Measurements from ENCODE around the gene VAV2. TPM values are rescaled to one million over a fixed set of nuclear protein-coding genes. Genes with fewer than 3 reads are reported as not detected.

Gene VAV2
- total and polyA plus RNA-seq, 9 of the 15 experiments (the other 6 are each of a cell fraction or from before 2014, with no cell fraction given), result 0.01 to 2.7 (median 1.0) TPM; not detected in 1

GRCh38 chr9:133768371-133768858, 223.7 kb downstream of the VAV2 start (continued):
- TF ChIP-seq ZBTB49 (CRISPR knock-in tag; IDR thresholded peaks at IDR 0.05; ENCODE audit: borderline replicate concordance) (no peak), MEF2A (IDR thresholded peaks at IDR 0.05; ENCODE audit: control insufficient read depth, low read depth, low read length) (no peak), PHB2 (IDR thresholded peaks at IDR 0.05; ENCODE audit: low read depth) (no peak)

GRCh38 chr9:133767625-133768024, 224.5 kb downstream of the VAV2 start:
- BruUV-seq (replicated peaks), result no TSS peak
- CTCF ChIA-PET (ENCODE audit: low intra/inter-chr PET ratio), result no interaction called here
- H3K27ac ChIP-seq (ENCODE audit: extremely low read depth, low read depth, low read length), result no peak overlapping the region
- in situ Hi-C loops (cut with MboI), result no loop called here
- FAIRE-seq, result no peak
- no peak overlapping the region for H3K9ac ChIP-seq (ENCODE audit: insufficient read depth in 1 of 2, low read depth in 2 of 2, low read length in 2 of 2)
- intact Hi-C loops (cut with micrococcal nuclease), result no loop called here
- H4K20me1 ChIP-seq (replicated peaks; ENCODE audit: control insufficient read depth, insufficient read depth, low read length), result no peaks in the 10 kb centered on the region
- no peak overlapping the region for H2AFZ ChIP-seq (ENCODE audit: low read depth, low read length)
- H3K4me3 ChIP-seq, result no peak overlapping the region
- no peak for TF ChIP-seq RB1 (IDR thresholded peaks at IDR 0.05; ENCODE audit: low read depth)
- no peak for TF ChIP-seq NUFIP1 (IDR thresholded peaks at IDR 0.05; ENCODE audit: partially characterized antibody)
- TF ChIP-seq FIP1L1 (IDR thresholded peaks at IDR 0.05; ENCODE audit: low read depth, low read length, poor library complexity, severe bottlenecking), result no peak
- TF ChIP-seq ZFX (CRISPR knock-in tag; IDR thresholded peaks at IDR 0.05), result no peak
- no peak for TF ChIP-seq PML (IDR thresholded peaks at IDR 0.05; ENCODE audit: low read length)
- TF ChIP-seq ZFP1 (CRISPR knock-in tag; IDR thresholded peaks at IDR 0.05), result no peak
- TF ChIP-seq MAFF (IDR thresholded peaks at IDR 0.05; ENCODE audit: low read length), result no peak
- no peak for TF ChIP-seq HBP1 (CRISPR knock-in tag; IDR thresholded peaks at IDR 0.05)
- no peaks in the 10 kb centered on the region for H3K4me1 ChIP-seq (replicated peaks in 1 of 2; ENCODE audit: control insufficient read depth in 2 of 2, insufficient read depth in 2 of 2, low read length in 2 of 2)
- DNase-seq (ENCODE audit: extremely low read depth in 1 of 4, low spot score in 3 of 4), result no peak
- no peaks in the 10 kb centered on the region for H3K36me3 ChIP-seq (ENCODE audit: control insufficient read depth, insufficient read depth, low read length)
- H3K4me2 ChIP-seq (ENCODE audit: insufficient read depth, low read length), result no peak overlapping the region
- POLR2A ChIA-PET, result interaction anchor here (0.6 to 0.7 kb wide), 3 partner anchors 8 to 176 kb away, joined by 3 to 4 read pairs (median 3); no protein-coding TSS in a partner anchor
- no peaks in the 10 kb centered on the region for H3K9me3 ChIP-seq (replicated peaks; ENCODE audit: control insufficient read depth, insufficient read depth, low read depth, low read length)
- ATAC-seq, result no peak
- WGBS (ENCODE audit: insufficient coverage, low coverage, missing lambda C conversion rate), result 36% methylated on average over 1 of the region's 1 CpG
- no peaks in the 10 kb centered on the region; a peak in 2 of 5 replicates for H3K27me3 ChIP-seq (ENCODE audit: control insufficient read depth in 2 of 2, insufficient read depth in 2 of 2, low read length in 2 of 2)
- H3K9me1 ChIP-seq (ENCODE audit: control insufficient read depth, insufficient read depth, low read length), result no peaks in the 10 kb centered on the region
- H3K79me2 ChIP-seq (ENCODE audit: control insufficient read depth, insufficient read depth, low read length), result no peaks in the 10 kb centered on the region

All from K562 (cell line).